ENCODE measurements around the gene CRADD.

CRADD gene

DNA sequence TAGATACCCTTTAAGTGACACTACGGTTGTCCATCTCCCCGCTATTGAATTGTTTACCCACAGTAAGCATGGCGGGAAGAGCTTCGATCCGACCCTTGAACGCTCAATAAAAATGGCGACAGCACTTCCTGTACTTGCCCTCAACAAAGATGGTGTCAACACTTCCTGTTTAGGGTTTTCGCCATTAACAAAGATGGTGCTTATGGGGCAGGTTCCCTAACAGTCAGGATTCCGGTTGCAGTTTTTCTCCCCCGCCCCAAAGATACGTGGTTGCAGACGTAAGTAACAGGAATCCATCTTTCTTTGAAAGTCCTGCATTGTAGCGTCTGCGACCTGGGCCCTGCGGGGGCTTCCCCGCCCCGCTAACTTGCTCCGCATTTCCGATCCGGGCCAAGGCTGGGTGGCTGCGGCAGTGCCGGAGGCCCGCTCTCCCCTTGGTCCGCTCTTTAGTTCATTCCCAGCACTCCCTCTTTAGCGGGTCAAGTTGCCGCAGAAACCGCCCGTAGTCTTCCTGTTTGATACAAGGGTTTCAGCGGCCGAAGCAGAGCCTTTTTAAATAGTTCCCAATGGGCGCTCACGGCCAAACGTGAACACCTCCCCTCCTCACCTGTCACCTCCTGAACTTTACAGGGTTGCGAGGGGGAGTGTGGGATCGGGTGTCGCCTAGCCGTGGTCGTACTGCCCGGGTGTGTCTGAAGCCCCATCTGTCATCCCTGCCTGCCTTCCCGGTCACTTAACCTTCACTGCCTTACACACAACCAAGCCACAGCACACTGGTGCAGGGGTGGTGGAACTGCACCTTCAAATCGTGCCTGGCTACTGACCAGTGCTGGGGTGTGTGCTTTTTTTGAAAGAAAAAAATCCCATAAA is at the start of gene CRADD (continued):
- TF ChIP-seq, protein P1, sequence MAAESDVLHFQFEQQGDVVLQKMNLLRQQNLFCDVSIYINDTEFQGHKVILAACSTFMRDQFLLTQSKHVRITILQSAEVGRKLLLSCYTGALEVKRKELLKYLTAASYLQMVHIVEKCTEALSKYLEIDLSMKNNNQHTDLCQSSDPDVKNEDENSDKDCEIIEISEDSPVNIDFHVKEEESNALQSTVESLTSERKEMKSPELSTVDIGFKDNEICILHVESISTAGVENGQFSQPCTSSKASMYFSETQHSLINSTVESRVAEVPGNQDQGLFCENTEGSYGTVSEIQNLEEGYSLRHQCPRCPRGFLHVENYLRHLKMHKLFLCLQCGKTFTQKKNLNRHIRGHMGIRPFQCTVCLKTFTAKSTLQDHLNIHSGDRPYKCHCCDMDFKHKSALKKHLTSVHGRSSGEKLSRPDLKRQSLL (tag by site-specific recombination; IDR thresholded peaks at IDR 0.05), result no peak
- TF ChIP-seq ZNF146 (tag by site-specific recombination; IDR thresholded peaks at IDR 0.05) (no peak), YY1 (tag by site-specific recombination; IDR thresholded peaks at IDR 0.05) (peak; percentile 100), ZNF140 (tag by site-specific recombination; IDR thresholded peaks at IDR 0.05) (no peak), MEIS1 (CRISPR knock-in tag; IDR thresholded peaks at IDR 0.05; ENCODE audit: borderline replicate concordance) (no peak), SP7 (tag by site-specific recombination; IDR thresholded peaks at IDR 0.05) (peak; percentile 77), ZNF132 (tag by site-specific recombination; IDR thresholded peaks at IDR 0.05; ENCODE audit: borderline replicate concordance) (no peak), HOXA7 (CRISPR knock-in tag; IDR thresholded peaks at IDR 0.05; ENCODE audit: borderline replicate concordance) (no peak), ZFP69B (tag by site-specific recombination; IDR thresholded peaks at IDR 0.05) (peak; percentile 32; the same call in 1 of the 2 replicates), ZNF660 (tag by site-specific recombination; IDR thresholded peaks at IDR 0.05) (peak; percentile 89), ZNF777 (tag by site-specific recombination; IDR thresholded peaks at IDR 0.05; ENCODE audit: borderline replicate concordance) (peak; percentile 30; the same call in 1 of the 2 replicates), ZBTB17 (tag by site-specific recombination; IDR thresholded peaks at IDR 0.05) (peak; percentile 94), ZFP41 (tag by site-specific recombination; IDR thresholded peaks at IDR 0.05; ENCODE audit: borderline replicate concordance) (no peak), ZNF221 (tag by site-specific recombination; IDR thresholded peaks at IDR 0.05; ENCODE audit: borderline replicate concordance) (no peak), ZNF324 (tag by site-specific recombination; IDR thresholded peaks at IDR 0.05) (0 out of 2 replicates have a peak, but pooled peaks have one; percentile 18), ZNF266 (tag by site-specific recombination; IDR thresholded peaks at IDR 0.05; ENCODE audit: low read depth) (no peak), ZNF510 (tag by site-specific recombination; IDR thresholded peaks at IDR 0.05; ENCODE audit: insufficient replicate concordance) (no peak), YY2 (tag by site-specific recombination; IDR thresholded peaks at IDR 0.05) (peak; percentile 97), ZBTB1 (tag by site-specific recombination; IDR thresholded peaks at IDR 0.05) (no peak)
- TF ChIP-seq, protein P2, sequence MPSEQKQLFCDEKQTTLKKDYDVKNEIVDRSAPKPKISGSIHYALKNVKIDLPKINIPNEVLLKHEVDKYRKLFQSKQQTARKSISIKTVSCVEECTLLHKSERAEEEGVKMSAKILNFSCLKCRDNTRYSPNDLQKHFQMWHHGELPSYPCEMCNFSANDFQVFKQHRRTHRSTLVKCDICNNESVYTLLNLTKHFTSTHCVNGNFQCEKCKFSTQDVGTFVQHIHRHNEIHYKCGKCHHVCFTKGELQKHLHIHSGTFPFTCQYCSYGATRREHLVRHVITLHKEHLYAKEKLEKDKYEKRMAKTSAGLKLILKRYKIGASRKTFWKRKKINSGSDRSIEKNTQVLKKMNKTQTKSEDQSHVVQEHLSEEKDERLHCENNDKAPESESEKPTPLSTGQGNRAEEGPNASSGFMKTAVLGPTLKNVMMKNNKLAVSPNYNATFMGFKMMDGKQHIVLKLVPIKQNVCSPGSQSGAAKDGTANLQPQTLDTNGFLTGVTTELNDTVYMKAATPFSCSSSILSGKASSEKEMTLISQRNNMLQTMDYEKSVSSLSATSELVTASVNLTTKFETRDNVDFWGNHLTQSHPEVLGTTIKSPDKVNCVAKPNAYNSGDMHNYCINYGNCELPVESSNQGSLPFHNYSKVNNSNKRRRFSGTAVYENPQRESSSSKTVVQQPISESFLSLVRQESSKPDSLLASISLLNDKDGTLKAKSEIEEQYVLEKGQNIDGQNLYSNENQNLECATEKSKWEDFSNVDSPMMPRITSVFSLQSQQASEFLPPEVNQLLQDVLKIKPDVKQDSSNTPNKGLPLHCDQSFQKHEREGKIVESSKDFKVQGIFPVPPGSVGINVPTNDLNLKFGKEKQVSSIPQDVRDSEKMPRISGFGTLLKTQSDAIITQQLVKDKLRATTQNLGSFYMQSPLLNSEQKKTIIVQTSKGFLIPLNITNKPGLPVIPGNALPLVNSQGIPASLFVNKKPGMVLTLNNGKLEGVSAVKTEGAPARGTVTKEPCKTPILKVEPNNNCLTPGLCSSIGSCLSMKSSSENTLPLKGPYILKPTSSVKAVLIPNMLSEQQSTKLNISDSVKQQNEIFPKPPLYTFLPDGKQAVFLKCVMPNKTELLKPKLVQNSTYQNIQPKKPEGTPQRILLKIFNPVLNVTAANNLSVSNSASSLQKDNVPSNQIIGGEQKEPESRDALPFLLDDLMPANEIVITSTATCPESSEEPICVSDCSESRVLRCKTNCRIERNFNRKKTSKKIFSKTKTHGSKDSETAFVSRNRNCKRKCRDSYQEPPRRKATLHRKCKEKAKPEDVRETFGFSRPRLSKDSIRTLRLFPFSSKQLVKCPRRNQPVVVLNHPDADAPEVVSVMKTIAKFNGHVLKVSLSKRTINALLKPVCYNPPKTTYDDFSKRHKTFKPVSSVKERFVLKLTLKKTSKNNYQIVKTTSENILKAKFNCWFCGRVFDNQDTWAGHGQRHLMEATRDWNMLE (tag by site-specific recombination; conservative IDR thresholded peaks at IDR 0.05; ENCODE audit: low read depth), result peak; percentile 98
- TF ChIP-seq, protein P3, sequence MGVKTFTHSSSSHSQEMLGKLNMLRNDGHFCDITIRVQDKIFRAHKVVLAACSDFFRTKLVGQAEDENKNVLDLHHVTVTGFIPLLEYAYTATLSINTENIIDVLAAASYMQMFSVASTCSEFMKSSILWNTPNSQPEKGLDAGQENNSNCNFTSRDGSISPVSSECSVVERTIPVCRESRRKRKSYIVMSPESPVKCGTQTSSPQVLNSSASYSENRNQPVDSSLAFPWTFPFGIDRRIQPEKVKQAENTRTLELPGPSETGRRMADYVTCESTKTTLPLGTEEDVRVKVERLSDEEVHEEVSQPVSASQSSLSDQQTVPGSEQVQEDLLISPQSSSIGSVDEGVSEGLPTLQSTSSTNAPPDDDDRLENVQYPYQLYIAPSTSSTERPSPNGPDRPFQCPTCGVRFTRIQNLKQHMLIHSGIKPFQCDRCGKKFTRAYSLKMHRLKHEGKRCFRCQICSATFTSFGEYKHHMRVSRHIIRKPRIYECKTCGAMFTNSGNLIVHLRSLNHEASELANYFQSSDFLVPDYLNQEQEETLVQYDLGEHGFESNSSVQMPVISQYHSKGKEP (tag by site-specific recombination; IDR thresholded peaks at IDR 0.05), result peak; percentile 77
- TF ChIP-seq, protein P4, sequence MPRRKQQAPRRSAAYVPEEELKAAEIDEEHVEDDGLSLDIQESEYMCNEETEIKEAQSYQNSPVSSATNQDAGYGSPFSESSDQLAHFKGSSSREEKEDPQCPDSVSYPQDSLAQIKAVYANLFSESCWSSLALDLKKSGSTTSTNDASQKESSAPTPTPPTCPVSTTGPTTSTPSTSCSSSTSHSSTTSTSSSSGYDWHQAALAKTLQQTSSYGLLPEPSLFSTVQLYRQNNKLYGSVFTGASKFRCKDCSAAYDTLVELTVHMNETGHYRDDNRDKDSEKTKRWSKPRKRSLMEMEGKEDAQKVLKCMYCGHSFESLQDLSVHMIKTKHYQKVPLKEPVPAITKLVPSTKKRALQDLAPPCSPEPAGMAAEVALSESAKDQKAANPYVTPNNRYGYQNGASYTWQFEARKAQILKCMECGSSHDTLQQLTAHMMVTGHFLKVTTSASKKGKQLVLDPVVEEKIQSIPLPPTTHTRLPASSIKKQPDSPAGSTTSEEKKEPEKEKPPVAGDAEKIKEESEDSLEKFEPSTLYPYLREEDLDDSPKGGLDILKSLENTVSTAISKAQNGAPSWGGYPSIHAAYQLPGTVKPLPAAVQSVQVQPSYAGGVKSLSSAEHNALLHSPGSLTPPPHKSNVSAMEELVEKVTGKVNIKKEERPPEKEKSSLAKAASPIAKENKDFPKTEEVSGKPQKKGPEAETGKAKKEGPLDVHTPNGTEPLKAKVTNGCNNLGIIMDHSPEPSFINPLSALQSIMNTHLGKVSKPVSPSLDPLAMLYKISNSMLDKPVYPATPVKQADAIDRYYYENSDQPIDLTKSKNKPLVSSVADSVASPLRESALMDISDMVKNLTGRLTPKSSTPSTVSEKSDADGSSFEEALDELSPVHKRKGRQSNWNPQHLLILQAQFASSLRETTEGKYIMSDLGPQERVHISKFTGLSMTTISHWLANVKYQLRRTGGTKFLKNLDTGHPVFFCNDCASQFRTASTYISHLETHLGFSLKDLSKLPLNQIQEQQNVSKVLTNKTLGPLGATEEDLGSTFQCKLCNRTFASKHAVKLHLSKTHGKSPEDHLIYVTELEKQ (tag by site-specific recombination; IDR thresholded peaks at IDR 0.05; ENCODE audit: borderline replicate concordance), result no peak
- TF ChIP-seq, protein P5, sequence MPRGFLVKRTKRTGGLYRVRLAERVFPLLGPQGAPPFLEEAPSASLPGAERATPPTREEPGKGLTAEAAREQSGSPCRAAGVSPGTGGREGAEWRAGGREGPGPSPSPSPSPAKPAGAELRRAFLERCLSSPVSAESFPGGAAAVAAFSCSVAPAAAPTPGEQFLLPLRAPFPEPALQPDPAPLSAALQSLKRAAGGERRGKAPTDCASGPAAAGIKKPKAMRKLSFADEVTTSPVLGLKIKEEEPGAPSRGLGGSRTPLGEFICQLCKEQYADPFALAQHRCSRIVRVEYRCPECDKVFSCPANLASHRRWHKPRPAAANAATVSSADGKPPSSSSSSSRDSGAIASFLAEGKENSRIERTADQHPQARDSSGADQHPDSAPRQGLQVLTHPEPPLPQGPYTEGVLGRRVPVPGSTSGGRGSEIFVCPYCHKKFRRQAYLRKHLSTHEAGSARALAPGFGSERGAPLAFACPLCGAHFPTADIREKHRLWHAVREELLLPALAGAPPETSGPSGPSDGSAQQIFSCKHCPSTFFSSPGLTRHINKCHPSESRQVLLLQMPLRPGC (tag by site-specific recombination; IDR thresholded peaks at IDR 0.05), result no peak; the same call in none of the 2 replicates

Measured in HEK293 (cell line).